Fibroblast of villous mesenchyme (primary cell): ENCODE data around the gene TOMM7. TPM values are rescaled to one million over a fixed set of nuclear protein-coding genes. Genes with fewer than 3 reads are reported as not detected.

Experiments used
- DNase-seq: peaks from one replicate; pipeline ENCODE4 v3.0.0-alpha.2; 2010; ENCODE audit warnings: low read depth
- H3K4me3 ChIP-seq: 2 replicates; pipeline ENCODE4 v1.5.1; 2011; ENCODE audit warnings: low read depth, mild to moderate bottlenecking, low read length
- CTCF ChIP-seq: IDR thresholded peaks from 2 replicates; pipeline ENCODE4 v1.5.1; 2012; ENCODE audit warnings: low read depth, mild to moderate bottlenecking, low read length; ENCODE audit not compliant: insufficient read depth
- total RNA-seq: library from RNA; depleted of rRNA; stranded (reverse); fragments of >200 nt; gene quantifications from 2 replicates; pipeline ENCODE4 v1.2.3, GENCODE V29; 2012

TOMM7 gene
- total RNA-seq, 1 donor: 135 TPM

DNA sequence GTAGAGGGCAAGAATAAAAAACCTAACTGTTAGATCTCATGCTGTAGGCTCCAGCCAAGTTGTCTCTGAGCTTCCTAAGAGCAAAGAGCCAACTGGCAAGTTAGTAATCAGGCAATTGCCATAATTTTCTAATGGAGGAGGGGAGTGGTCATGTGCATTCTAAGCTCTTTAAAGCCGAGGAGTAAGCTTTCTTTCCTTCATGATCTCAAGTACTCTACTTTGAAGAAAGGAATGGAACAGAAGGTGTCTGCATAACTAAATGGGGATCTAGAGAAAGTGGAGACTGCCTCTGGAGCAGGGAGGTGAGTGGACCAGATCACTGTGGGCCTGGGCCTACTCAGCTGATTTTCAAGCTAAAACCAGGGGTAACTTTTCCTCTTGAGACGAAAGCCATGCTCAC lies 37.7 kb upstream of the TOMM7 start:
- no peak for DNase-seq
- TF ChIP-seq CTCF: no peak
- no peak overlapping the region for H3K4me3 ChIP-seq

DNA sequence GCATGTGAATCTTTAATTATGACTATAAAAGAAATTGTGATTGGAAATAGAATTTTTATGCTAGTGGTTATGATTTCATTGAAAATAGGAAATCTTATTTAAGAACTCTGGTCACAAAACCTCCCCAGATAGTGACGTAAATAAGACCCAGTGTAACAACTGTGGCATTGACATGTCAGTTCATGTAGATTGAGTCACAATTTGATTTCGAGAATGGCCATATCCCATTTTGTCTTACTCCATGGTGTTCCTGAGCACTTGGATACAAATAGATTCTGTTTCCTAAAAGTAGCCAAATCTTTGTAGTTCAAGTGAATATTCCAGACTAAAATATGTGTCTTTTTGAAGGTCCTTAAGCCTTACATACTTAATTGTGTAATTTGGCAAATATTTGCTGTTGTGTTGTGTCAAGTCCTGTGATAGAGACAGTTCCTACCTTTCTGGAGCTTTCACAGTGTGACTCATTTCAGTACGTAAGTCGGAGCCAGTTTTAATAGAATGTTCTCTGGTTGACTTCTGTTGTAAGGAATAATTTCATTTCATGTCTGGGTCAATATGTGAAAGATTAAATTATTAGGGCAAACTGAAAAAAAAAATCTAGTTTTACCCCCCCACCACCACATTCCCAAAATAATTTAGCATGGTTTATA lies 37.1 kb upstream of the TOMM7 start:
- no peak overlapping the region for H3K4me3 ChIP-seq
- peak; percentile 42 for DNase-seq
- TF ChIP-seq CTCF: no peak

DNA sequence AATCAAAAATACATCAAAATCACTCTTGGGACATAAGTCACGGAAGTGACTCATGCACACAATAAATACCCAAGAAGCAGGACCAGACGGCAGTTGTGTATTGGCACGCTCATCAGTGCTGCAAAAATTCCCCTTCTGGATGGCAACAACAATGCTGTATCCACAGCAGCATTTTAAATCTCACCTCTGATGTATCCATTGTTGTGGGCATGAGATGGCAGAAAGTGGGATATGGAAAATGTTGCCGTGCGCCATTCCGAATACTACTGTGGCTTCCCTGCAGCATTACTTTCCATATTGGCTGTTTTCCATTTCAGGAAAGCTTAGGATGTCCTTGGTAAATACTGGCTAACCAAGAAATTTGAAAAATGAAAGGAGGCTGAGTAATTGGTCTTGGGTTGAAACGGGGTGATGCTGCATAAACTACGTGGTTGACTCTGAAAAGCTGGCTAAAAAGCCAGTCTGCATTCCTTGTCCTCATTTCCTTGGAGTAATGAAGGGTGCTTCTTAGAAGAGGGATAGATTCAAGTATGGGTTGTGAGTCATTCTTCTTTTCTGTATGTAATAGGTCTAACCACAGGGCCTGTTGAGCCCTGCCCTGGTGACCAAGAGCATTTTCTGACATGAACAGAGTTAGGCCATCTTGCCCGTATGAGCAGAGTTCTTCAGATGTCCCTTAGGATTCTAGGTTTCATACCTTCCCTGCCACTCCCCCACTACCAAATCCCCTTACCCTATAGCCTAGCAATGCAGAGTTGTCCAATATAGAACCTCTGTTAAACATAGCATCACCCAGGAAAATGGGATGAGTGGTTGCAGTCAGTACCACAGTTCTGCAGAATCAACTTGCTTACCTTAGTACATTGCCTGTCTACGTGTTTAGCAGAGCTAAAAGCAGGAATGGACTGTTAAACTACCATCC lies 36.3 kb upstream of the TOMM7 start:
- H3K4me3 ChIP-seq: no peak overlapping the region
- no peak for TF ChIP-seq CTCF
- peak; percentile 93 for DNase-seq

DNA sequence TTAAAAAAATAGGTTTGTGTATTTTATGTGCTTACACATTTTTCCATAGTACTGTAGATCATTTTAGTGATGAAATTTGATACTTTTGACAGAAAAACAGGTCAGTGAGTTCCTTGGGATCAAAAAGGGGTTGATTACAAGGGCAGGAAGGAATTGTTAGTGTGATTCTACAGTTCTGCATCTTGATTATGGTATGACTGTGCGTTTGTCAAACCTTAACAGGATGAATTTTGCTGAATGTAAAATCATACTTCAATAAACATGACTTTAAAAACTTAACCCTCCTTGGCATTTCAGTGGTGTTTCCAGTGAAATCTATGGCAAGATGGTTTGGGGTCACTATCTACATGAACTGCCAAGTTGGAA lies 35.6 kb upstream of the TOMM7 start:
- no peak for DNase-seq
- no peak overlapping the region for H3K4me3 ChIP-seq
- no peak for TF ChIP-seq CTCF

DNA sequence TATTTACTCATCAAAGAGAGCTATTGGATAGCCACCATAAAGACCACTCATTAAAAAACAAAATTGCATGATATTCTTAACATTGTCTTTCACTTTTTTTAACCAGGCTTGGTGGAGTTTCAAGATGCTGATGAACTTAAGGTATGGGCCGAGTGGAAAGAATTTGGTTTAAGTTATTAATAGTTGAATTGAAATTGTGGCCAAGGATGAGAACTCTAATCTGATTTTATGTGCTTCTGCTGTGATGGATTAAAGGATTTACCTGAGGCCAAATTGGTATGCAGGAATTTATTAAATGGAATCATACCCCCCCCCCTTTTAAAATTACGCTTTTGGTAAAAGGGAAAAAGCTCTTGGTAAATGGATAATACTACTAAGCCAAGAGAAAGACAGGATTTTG lies 33.8 kb upstream of the TOMM7 start:
- TF ChIP-seq CTCF: no peak
- H3K4me3 ChIP-seq: no peak overlapping the region
- no peak for DNase-seq

GRCh38 chr7:22855049-22855392 lies 32.4 kb upstream of the TOMM7 start:
- no peak for DNase-seq
- H3K4me3 ChIP-seq: peak overlapping the region; percentile 77
- no peak for TF ChIP-seq CTCF
